ENCODE data around the gene B4GALNT3.

DNA sequence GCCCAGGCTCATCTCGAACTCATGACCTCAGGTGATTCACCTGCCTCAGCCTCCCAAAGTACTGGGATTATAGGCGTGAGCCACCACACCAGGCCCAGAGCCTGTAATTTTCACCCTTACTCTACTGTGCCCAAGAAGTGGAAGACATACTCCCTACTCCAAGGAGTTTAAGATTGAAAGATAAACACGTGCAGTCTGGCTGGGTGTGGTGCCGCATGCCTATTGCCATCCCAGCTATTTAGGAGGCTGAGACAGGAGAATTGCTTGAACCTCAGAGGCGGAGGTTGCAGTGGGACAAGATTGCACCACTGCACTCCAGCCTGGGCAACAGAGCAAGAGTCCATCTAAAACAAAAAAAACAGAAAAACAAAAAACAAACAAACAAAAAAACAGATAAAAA is 113.5 kb downstream of the B4GALNT3 start:
- TF ChIP-seq, protein P1, sequence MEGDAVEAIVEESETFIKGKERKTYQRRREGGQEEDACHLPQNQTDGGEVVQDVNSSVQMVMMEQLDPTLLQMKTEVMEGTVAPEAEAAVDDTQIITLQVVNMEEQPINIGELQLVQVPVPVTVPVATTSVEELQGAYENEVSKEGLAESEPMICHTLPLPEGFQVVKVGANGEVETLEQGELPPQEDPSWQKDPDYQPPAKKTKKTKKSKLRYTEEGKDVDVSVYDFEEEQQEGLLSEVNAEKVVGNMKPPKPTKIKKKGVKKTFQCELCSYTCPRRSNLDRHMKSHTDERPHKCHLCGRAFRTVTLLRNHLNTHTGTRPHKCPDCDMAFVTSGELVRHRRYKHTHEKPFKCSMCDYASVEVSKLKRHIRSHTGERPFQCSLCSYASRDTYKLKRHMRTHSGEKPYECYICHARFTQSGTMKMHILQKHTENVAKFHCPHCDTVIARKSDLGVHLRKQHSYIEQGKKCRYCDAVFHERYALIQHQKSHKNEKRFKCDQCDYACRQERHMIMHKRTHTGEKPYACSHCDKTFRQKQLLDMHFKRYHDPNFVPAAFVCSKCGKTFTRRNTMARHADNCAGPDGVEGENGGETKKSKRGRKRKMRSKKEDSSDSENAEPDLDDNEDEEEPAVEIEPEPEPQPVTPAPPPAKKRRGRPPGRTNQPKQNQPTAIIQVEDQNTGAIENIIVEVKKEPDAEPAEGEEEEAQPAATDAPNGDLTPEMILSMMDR (IDR thresholded peaks at IDR 0.05), result no peak
- TF ChIP-seq POLR2A (IDR thresholded peaks at IDR 0.05), result no peak

Data from tibial nerve (tissue), 3 donors.